ENCODE data around the gene ANKS1B.

ANKS1B gene

GRCh38 chr12:98738002-98738401 is 1246.7 kb downstream of the ANKS1B start (continued):
- TF ChIP-seq PRDM1 (tag by site-specific recombination; IDR thresholded peaks at IDR 0.05), result no peak
- no peak for TF ChIP-seq AEBP2 (tag by site-specific recombination; IDR thresholded peaks at IDR 0.05; ENCODE audit: borderline replicate concordance)
- TF ChIP-seq ZNF274 (IDR thresholded peaks at IDR 0.05; ENCODE audit: low read length), result no peak
- TF ChIP-seq ZNF274 (tag by site-specific recombination; IDR thresholded peaks at IDR 0.05; ENCODE audit: borderline replicate concordance), result no peak
- TF ChIP-seq MYNN (tag by site-specific recombination; IDR thresholded peaks at IDR 0.05; ENCODE audit: borderline replicate concordance), result no peak
- no peak for TF ChIP-seq KLF8 (tag by site-specific recombination; IDR thresholded peaks at IDR 0.05)

GRCh38 chr12:98737322-98737712 is 1247.4 kb downstream of the ANKS1B start:
- H3K4me3 ChIP-seq (ENCODE audit: low read depth, low read length), result no peak overlapping the region
- peaks cover 16% of the 10 kb centered on the region; the same call in 1 of the 2 replicates for H3K4me1 ChIP-seq (ENCODE audit: control insufficient read depth, insufficient read depth, low read length)
- TF ChIP-seq ZNF423 (tag by site-specific recombination; IDR thresholded peaks at IDR 0.05), result no peak
- 0 out of 2 replicates have a peak, but pooled peaks have one; percentile 20 for TF ChIP-seq ZNF600 (tag by site-specific recombination; IDR thresholded peaks at IDR 0.05)
- TF ChIP-seq SCRT2 (tag by site-specific recombination; IDR thresholded peaks at IDR 0.05), result peak; percentile 55; the same call in 1 of the 2 replicates
- H3K9me3 ChIP-seq (ENCODE audit: control insufficient read depth, insufficient read depth, low read depth, low read length), result no peaks in the 10 kb centered on the region
- CTCF ChIA-PET, result interaction anchor here (0.6 to 1.0 kb wide), 2 partner anchors 77 to 202 kb away, joined by 3 to 4 read pairs; no protein-coding TSS in a partner anchor
- POLR2A ChIA-PET, result no interaction called here
- H3K27ac ChIP-seq (ENCODE audit: extremely low read depth, low read depth, low read length), result 0 out of 2 replicates have a peak overlapping the region, but pooled peaks have one; percentile 31
- peaks cover 9 to 13% of the 10 kb centered on the region in 2 experiments; a peak in 2 of 3 replicates for H3K36me3 ChIP-seq (ENCODE audit: control insufficient read depth in 2 of 2, insufficient read depth in 1 of 2, low read length in 2 of 2)

GRCh38 chr12:98736352-98737321 is 1248.1 kb downstream of the ANKS1B start:
- TF ChIP-seq ZNF292 (tag by site-specific recombination; IDR thresholded peaks at IDR 0.05; ENCODE audit: borderline replicate concordance, low read depth), result no peak
- TF ChIP-seq ZNF555 (tag by site-specific recombination; conservative IDR thresholded peaks at IDR 0.05), result no peak
- no peak for TF ChIP-seq ZBTB44 (tag by site-specific recombination; IDR thresholded peaks at IDR 0.05)
- TF ChIP-seq OSR2 (tag by site-specific recombination; IDR thresholded peaks at IDR 0.05), result peak; percentile 46; the same call in 1 of the 2 replicates
- ChIA-PET POLR2A (no interaction called here), CTCF (interaction anchor here (0.6 to 1.5 kb wide), 4 partner anchors 37 to 239 kb away, joined by 3 to 6 read pairs (median 4); no protein-coding TSS in a partner anchor)
- Histone ChIP-seq H3K4me1 (ENCODE audit: control insufficient read depth, insufficient read depth, low read length) (peaks cover 14% of the 10 kb centered on the region; the same call in 1 of the 2 replicates), H3K36me3 (ENCODE audit: control insufficient read depth in 2 of 2, insufficient read depth in 1 of 2, low read length in 2 of 2) (peaks cover 9 to 18% of the 10 kb centered on the region in 2 experiments; a peak in 2 of 3 replicates), H3K27ac (ENCODE audit: extremely low read depth, low read depth, low read length) (no peak overlapping the region), H3K9me3 (ENCODE audit: control insufficient read depth, insufficient read depth, low read depth, low read length) (no peaks in the 10 kb centered on the region), H3K4me3 (ENCODE audit: low read depth, low read length) (no peak overlapping the region)

- no peaks in the 10 kb centered on the region for H3K9me3 ChIP-seq (ENCODE audit: control insufficient read depth, insufficient read depth, low read depth, low read length)
- CTCF ChIA-PET, result interaction anchor here (1.5 kb wide), 1 partner anchor 37 kb away, joined by 4 read pairs; no protein-coding TSS in a partner anchor
- no peak overlapping the region for H3K4me3 ChIP-seq (ENCODE audit: low read depth, low read length)
- POLR2A ChIA-PET, result no interaction called here
- H3K36me3 ChIP-seq (ENCODE audit: control insufficient read depth in 2 of 2, insufficient read depth in 1 of 2, low read length in 2 of 2), result peaks cover 9 to 26% of the 10 kb centered on the region in 2 experiments; a peak in 2 of 3 replicates
- no peak overlapping the region for H3K27ac ChIP-seq (ENCODE audit: extremely low read depth, low read depth, low read length)
- H3K4me1 ChIP-seq (ENCODE audit: control insufficient read depth, insufficient read depth, low read length), result peaks cover 12% of the 10 kb centered on the region; the same call in 1 of the 2 replicates
- TF ChIP-seq ZNF510 (tag by site-specific recombination; IDR thresholded peaks at IDR 0.05; ENCODE audit: insufficient replicate concordance), result no peak
- no peak for TF ChIP-seq ZNF530 (tag by site-specific recombination; IDR thresholded peaks at IDR 0.05; ENCODE audit: low read depth)
- no peak for TF ChIP-seq ZNF670 (tag by site-specific recombination; IDR thresholded peaks at IDR 0.05; ENCODE audit: low read depth)
- no peak for TF ChIP-seq ZNF174 (tag by site-specific recombination; IDR thresholded peaks at IDR 0.05)
- TF ChIP-seq SP2 (tag by site-specific recombination; IDR thresholded peaks at IDR 0.05), result no peak
- no peak for TF ChIP-seq ZNF394 (tag by site-specific recombination; IDR thresholded peaks at IDR 0.05; ENCODE audit: borderline replicate concordance)
Observed at GRCh38 chr12:98735821-98736220, 1248.9 kb downstream of the ANKS1B start.

Measured in HEK293 (cell line).